Dedifferentiated amniotic fluid mesenchymal stem cell (primary cell): ENCODE data around the gene TTC23L.

Source experiments
- DNase-seq: peaks from one replicate; pipeline ENCODE4 v3.0.0-alpha.2; 2016; ENCODE audit errors: extremely low spot score

TTC23L gene

GRCh38 chr5:34833090-34833489 lies 5.9 kb upstream of the TTC23L start:
- DNase-seq, result no peak

GRCh38 chr5:34833976-34834793 lies 4.8 kb upstream of the TTC23L start:
- DNase-seq, result no peak

DNA sequence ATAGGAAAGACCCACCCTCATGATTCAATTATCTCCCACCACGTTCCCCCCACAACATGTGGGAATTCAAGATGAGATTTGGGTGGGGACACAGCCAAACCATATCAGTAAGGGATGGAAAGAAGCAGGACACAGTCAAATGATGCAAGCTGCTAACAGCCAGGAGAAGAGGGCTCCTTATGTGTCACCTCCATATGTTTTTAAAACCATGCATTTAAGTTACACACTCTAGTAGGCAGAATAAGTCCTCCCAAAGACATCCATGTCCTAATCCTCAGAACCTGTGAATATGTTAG lies 4.2 kb upstream of the TTC23L start:
- DNase-seq, result no peak

DNA sequence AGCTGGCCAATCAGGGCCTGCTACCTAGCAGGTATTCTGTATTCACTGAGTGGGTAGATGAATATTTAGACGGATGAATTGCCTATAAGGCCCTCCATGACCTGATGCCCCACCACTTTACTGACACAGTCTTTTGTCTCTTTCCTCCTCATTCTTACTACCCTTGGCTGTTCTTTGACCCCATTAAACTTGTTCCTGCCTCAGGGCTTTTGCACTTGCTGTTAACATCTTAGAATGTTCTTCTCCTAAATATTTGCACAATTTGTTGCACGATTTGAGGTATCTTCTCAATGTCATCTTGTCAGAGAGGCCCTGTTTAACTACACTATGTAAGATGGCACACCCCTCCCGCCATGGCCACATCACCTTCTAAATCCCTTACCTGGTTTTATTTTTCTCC lies 3.3 kb upstream of the TTC23L start:
- DNase-seq, result no peak

- no peak for DNase-seq
Observed at GRCh38 chr5:34841816-34842215, 2.9 kb downstream of the TTC23L start.

- no peak for DNase-seq
Observed at GRCh38 chr5:34842554-34842953, 3.6 kb downstream of the TTC23L start.

- no peak for DNase-seq
Observed at GRCh38 chr5:34843497-34843896, 4.5 kb downstream of the TTC23L start.

- DNase-seq, result no peak
Observed at GRCh38 chr5:34844106-34844505, 5.1 kb downstream of the TTC23L start.

GRCh38 chr5:34844999-34845398 lies 6.0 kb downstream of the TTC23L start:
- no peak for DNase-seq

DNA sequence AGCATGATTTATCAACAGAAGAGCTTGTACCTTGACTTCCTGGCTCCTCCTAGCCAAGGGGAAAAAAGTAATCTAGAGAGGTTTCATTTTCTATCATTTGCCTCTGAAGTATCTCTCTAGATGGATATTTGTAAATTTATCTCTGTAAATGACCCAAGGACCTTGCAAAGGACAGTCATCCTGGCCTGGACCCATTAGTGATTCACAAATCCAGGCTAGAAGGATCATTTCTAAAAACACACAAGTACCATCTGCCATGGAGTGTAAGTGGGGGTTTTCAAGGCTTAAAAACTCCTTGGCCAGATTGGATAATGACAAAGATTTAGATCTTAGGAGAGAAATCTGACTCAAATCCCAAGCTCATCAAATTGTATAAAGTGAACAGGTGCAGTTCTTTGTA lies 8.1 kb downstream of the TTC23L start:
- no peak for DNase-seq

DNA sequence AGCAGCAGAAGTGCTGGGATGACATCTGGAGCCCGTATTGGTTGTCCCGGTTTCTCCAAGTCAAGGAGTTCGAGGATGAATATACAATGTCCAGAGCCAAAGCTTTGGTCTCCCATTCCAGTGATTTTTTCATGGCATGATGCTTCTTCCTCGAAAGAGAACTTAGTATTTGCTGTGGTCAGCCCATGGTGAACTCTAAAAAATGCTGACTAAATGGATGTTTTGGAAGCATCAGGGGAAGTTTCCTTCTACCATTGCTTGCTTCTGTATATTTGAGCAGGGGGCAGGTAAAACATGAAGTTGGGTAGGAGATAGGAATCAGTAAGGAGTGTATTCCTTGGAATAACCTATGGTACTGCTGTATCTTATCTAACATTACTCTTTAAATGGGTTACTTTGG lies 8.6 kb downstream of the TTC23L start:
- DNase-seq, result no peak

DNA sequence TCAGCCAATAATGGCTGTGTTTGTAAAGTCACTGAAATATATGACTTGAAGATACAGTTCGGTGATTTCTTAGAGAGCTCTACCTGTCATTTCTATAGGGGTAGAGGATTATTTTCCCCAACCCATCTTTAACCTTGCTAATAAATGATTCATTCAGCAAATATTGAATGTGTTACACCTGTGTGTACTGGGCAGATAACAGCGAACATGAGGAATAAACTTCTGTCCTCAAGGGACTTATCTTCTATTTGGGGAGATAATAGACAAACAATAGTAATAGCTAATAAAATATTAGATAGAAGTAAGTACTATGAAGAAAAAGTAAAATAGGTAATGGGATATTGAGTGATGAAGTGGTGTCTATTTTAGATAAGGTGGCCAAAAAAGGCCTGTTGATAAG lies 9.3 kb downstream of the TTC23L start:
- no peak for DNase-seq

DNA sequence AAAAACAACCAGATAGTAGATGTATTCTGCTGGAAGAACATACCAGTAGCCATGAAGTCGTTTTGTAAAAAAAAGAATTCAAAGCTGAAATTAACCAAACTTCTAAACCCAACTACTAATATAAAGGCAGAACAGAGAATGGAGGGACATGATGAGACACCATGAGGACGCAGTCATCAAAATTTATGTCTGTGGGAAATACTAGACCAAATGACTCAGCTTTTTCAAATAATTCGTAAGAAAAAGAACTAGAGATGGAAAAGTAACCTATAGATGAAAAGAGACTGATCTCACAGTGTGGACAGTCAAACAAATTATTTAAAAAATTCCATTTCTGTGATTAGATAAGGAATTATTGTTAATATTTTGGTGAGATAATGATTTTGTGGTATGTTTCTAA lies 10.3 kb downstream of the TTC23L start:
- no peak for DNase-seq

DNA sequence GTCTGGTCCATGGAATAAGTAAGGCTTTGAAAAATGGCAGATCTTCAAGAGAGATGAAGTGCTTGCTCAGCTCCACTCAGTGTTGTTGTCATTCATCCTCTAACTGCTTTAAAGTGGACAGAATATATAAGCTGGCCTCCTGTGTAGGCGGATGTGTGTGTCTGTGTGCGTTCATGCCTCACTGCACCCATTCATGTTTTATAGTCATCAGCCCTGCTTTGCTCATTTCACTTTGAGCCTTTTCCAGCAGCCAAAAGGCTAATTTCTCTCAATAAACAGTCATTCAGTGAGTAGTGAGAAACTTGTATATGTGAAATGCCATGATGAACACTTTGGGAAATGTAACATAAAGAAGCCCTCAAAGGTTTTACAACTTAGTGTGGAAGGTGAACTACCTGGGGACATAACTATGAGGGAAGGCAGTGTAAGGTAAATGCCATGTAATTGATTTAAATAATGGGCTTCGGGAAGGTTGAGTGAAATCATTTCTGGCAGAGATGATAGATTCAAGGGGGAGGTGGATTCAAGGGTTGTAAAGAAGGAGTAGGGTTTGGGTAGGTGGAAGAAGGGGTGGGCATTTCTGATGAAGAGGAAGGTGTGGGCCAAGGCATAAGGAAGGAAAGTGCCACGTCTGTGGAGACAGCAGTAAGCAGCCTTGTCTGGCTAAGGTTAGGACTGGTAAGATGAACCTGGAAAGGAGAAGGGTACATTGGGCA lies 15.7 kb downstream of the TTC23L start:
- DNase-seq, result no peak

- DNase-seq, result no peak
Observed at GRCh38 chr5:34857161-34857560, 18.2 kb downstream of the TTC23L start.

- DNase-seq, result no peak
Observed at GRCh38 chr5:34857894-34858293, 18.9 kb downstream of the TTC23L start.

DNA sequence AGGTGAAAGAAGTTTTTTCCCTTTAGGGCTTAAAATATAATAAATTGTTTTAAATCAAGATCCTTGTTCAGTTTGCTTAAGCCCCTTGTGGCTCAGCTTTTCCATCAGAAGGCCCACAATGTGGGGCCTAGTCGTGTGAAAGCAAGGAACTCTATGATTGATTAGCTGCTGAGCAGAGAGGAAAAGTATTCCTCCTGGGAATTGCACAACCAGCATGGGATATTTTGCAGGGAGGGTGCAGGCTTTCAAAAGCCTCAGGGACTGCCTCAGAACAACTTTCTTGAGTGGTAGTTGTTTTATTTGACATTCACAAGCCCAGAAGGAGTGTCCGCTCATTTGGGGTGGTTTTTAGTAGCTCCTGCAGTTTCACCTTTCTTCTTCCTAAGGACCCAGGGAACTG lies 19.8 kb downstream of the TTC23L start:
- no peak for DNase-seq

- DNase-seq, result no peak
Observed at GRCh38 chr5:34859253-34859652, 20.3 kb downstream of the TTC23L start.

- no peak for DNase-seq
Observed at GRCh38 chr5:34863946-34864345, 25.0 kb downstream of the TTC23L start.

DNA sequence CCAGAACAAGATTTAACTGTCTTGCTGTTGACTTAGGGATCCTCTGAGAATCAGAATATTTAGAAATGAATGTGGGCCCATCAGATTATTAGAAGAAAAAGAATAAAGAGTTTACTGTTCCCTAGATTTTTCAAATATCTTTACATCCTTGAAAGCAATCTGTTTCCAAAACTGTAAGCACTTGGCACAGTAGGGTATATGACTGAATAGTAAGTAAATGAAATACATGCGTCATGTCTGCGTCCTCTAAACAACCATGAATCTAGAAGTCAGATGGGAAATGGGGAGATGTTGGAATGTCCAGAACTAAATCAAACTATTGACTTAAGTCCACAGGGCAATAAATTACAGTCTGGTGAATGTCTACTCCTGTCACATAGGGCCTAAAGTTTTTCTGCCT lies 26.1 kb downstream of the TTC23L start:
- no peak for DNase-seq

GRCh38 chr5:34866989-34867471 lies 28.1 kb downstream of the TTC23L start:
- DNase-seq, result no peak

DNA sequence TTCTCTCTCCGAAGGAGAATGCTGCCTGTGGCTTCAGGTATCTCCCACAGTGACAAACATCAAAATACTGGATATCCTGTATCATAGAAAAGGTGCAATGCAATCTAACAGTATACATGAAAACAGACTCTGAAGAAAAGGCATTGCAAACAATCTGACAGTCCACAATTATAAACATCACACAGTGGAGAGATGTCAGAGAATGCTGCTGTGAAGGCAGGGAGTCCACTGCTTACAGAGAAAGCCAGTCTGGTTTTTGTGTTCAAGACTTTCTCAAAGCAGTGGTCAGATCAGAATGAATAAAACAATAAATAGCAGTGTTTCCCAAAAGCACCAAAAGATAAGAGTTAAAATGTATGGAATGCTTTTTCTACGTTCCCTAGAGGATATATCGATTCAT lies 28.7 kb downstream of the TTC23L start:
- no peak for DNase-seq

DNA sequence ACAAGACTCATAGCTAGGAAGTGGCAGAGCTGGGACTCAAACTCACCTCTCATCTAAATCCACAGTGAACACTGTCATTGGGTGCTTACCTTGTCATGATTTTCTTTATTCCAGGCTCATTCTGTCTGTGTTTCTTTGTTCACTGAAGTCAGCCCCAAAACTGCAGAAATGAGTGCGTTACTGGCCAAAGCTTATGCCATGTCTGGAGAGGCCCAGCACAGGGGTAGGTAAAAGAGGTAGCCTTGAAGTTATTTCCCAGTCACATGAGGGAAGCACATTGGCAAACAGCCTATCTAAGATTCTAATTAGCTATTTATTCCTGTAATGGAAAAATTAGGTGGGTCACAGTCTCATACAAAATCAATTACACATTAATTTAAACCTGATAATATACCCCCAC lies 29.8 kb downstream of the TTC23L start:
- no peak for DNase-seq

GRCh38 chr5:34869256-34869655 lies 30.3 kb downstream of the TTC23L start:
- no peak for DNase-seq
